ENCODE results near the gene CDC42BPA. TPM values are rescaled to one million over a fixed set of nuclear protein-coding genes. Genes with fewer than 3 reads are reported as not detected.

Gene CDC42BPA
- total and polyA plus RNA-seq, 11 donors: 9.8 to 33.8 (median 29.7) TPM

DNA sequence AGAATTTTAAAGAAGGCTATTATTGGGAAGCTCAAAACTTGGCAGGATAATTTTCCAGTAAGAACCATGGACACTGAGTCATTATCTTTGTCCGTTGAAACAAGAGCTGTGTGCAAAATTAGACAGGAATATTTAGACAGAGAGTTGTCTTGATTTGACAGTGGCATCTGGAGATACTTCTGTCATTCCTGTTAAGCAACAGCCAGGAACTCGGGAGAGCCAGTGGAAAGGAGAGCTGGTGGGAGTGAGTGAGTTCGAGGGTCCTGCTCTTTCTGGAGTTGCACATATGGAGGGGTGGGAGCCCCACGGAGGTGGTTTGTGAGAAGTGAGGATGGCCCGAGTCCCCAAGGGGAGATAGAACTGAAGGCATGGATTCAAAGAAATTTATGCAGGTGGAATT lies 375.1 kb downstream of the CDC42BPA start:
- H3K4me3 ChIP-seq: peak overlapping the region in 9 of 12 donors; percentile 8 to 98 (median 80)
- no peak for ATAC-seq
- no peaks in the 10 kb centered on the region for H3K36me3 ChIP-seq
- H3K4me1 ChIP-seq: peaks cover 3 to 79% (median 63%) of the 10 kb centered on the region in 12 donors
- intact Hi-C loops (cut with DNase I): loop anchor here in 4 of 10 donors (5.0 kb wide), 2 partner anchors 39 to 44 kb away; no protein-coding TSS in a partner anchor
- no peaks in the 10 kb centered on the region for H3K27me3 ChIP-seq
- H3K9me3 ChIP-seq: peaks cover 0 to 6% (median 0%) of the 10 kb centered on the region in 12 donors
- 36 to 54% (median 48%) methylated on average over 5 of the region's 5 CpGs for WGBS, 4 donors
- peak overlapping the region in 11 of 12 donors; percentile 73 to 99 (median 97) for H3K27ac ChIP-seq
- TF ChIP-seq POLR2A (IDR thresholded peaks at IDR 0.05) (peak in 1 of 2 donors; percentile 23), CTCF (IDR thresholded peaks at IDR 0.05) (no peak)
- no peak for DNase-seq

DNA sequence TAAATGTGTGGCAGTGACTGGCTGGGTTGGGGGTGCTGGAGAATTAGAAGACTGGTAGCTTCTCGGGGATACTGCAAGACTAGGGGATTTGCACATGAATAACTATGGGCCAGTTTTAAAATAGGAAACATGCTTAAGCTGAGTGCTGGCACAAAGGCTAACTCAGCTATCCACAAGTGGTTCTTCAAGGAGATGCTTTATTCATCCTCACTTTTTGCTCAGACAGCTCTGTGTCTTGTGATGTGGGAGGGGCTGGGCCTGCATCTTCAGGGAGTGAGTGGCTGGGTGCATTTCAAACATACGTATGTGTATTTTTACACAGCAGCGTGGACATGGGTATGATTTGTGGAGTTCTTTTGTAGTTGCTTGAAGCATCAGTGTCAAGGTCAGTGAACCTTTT lies 375.9 kb downstream of the CDC42BPA start:
- ATAC-seq: no peak
- peaks cover 3 to 82% (median 66%) of the 10 kb centered on the region in 12 donors for H3K4me1 ChIP-seq
- peak overlapping the region in 11 of 12 donors; percentile 73 to 99 (median 97) for H3K27ac ChIP-seq
- no peaks in the 10 kb centered on the region for H3K36me3 ChIP-seq
- TF ChIP-seq POLR2A (IDR thresholded peaks at IDR 0.05) (no peak), CTCF (IDR thresholded peaks at IDR 0.05) (no peak)
- no peak for DNase-seq
- WGBS, 4 donors: 52 to 65% (median 54%) methylated on average over 3 of the region's 3 CpGs
- peak overlapping the region in 10 of 12 donors; percentile 11 to 98 (median 82) for H3K4me3 ChIP-seq
- no peaks in the 10 kb centered on the region for H3K27me3 ChIP-seq
- no peaks in the 10 kb centered on the region for H3K9me3 ChIP-seq
- intact Hi-C loops (cut with DNase I): loop anchor here in 4 of 10 donors (5.0 kb wide), 2 partner anchors 40 to 45 kb away; no protein-coding TSS in a partner anchor

DNA sequence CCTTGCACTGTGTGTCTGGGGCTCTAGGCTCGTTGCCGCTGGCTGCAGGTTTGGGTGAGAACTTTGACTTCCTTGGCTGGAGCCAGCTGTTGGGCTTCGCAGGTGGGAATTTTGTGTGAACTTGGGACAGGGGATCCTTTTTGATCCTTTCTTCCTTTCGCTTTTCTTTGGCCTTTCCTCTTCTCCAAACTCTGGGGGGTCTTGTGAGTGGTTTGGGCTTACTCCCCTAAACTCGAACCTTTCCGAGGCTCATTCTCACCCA lies 377.6 kb downstream of the CDC42BPA start:
- WGBS, 4 donors: 30 to 35% (median 32%) methylated on average over 6 of the region's 6 CpGs
- DNase-seq: no peak
- Histone ChIP-seq H3K27ac (peak overlapping the region; percentile 27 to 99 (median 96)), H3K27me3 (no peaks in the 10 kb centered on the region), H3K4me3 (peak overlapping the region; percentile 73 to 98 (median 86)), H3K9me3 (peaks cover 0 to under 1% (median 0%) of the 10 kb centered on the region in 12 donors), H3K36me3 (no peaks in the 10 kb centered on the region), H3K4me1 (peaks cover 3 to 67% (median 53%) of the 10 kb centered on the region in 12 donors)
- intact Hi-C loops (cut with DNase I): loop anchor here in 5 of 10 donors (1.0 to 5.0 kb wide), 4 partner anchors 20 to 47 kb away; no protein-coding TSS in a partner anchor
- TF ChIP-seq CTCF (IDR thresholded peaks at IDR 0.05): no peak
- TF ChIP-seq POLR2A (IDR thresholded peaks at IDR 0.05): no peak
- ATAC-seq: no peak

DNA sequence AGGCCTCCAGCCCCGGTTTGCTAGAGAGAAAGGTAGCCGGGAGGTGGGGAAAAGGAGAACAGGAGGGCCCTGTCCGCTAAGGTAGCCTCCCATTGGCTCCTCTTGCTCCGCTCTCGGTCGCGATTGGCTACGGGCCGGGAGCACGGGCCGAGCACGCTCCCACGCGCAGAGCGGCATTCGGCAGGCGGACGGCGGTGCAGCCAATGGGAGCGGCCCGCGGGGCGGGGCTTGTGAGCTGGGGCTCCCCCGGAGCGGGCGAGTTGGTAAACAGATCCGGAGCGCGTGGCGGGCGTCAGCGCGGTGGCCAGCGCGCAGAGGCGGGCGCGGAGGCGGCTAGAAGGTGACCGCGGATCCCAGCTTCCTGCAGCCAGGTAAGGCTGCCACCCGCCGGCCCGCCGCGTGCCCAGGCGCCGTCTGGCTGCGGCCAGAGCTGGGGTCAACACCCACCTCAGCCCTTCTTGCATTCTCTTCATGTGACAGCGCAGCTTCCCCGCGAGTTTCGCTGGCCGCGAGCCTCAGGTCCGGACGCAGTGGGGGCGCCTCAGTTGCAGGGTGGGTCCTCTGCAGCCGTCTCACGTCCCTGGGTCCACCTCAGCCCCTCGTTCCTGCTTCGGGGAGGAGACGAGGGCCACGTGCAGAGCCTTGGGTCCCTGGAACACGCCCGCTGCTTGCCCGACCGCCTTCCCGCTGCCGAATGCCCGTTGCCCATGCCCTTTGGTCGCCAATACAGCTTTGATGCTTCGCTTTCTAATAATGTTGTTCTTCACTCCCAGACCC lies 378.1 kb downstream of the CDC42BPA start, which contains the start of gene COQ8A:
TSS of gene COQ8A (plus strand) at position 266 of the 777 bp plus-strand sequence. CDS start 21,092 bp downstream, outside the sequence.
- 0 to 1% (median 0%) methylated on average over 11 to 73 of the region's 73 CpGs for WGBS, 4 donors
- Histone ChIP-seq H3K4me3 (peak within 1 kb of the TSS; percentile 73 to 98 (median 86)), H3K27ac (peak within 1 kb of the TSS; percentile 92 to 99 (median 98)), H3K4me1 (peaks cover 3 to 62% (median 47%) of the 10 kb centered on the region in 12 donors), H3K9me3 (peaks cover 0 to 6% (median 4%) of the 10 kb centered on the region in 12 donors), H3K27me3 (no peaks in the 10 kb centered on the region), H3K36me3 (no peaks in the 10 kb centered on the region)
- TF ChIP-seq POLR2A (IDR thresholded peaks at IDR 0.05) (peak; percentile 6 to 87), CTCF (IDR thresholded peaks at IDR 0.05) (no peak)
- intact Hi-C loops (cut with DNase I): loop anchor here in 5 of 10 donors (1.0 to 5.0 kb wide), 4 partner anchors 20 to 47 kb away; no protein-coding TSS in a partner anchor
- DNase-seq: peak; percentile 99 to 100 (median 100)
- ATAC-seq: peak; percentile 96 to 98 (median 98)
